ENCODE measurements around the gene ELP2.
"Not testable (repeated sequence)": the region's sequence is repeated elsewhere in the genome, so short reads cannot be mapped to it uniquely, and the experiment has no call there.

Gene ELP2

GRCh38 chr18:36129300-36130038, at the start of gene ELP2, which contains the start of gene SLC39A6:
Gene ELP2, plus strand, starts transcription at chr18:36129899. Its CDS starts 35 bp downstream, at chr18:36129934.
Gene SLC39A6, minus strand, starts transcription at chr18:36129340. Its CDS starts 2,333 bp downstream, at chr18:36127007.
- Histone ChIP-seq H3K27ac (peak within 1 kb of the TSS; percentile 96 to 99), H3K27me3 (no peaks in the 10 kb centered on the region), H3K36me3 (peaks cover 0 to 13% (median 3%) of the 10 kb centered on the region in 3 donors), H3K9me3 (no peaks in the 10 kb centered on the region), H3K4me1 (peaks cover 0 to 34% (median 28%) of the 10 kb centered on the region in 4 donors), H3K4me3 (peak within 1 kb of the TSS; percentile 73 to 81)
- DNase-seq = peak; percentile 98
- intact Hi-C loops (cut with DNase I; ENCODE audit: low total_unique reads) = loop anchor here (10.0 kb wide), 1 partner anchor 65 kb away; the partner anchor contains the start of gene RPRD1A
- TF ChIP-seq CTCF (IDR thresholded peaks at IDR 0.05) = no peak

GRCh38 chr18:36081118-36081517, 48.6 kb upstream of the ELP2 start:
- intact Hi-C loops (cut with DNase I; ENCODE audit: low total_unique reads); H3K4me3 ChIP-seq; H3K27ac ChIP-seq; DNase-seq; H3K4me1 ChIP-seq; H3K9me3 ChIP-seq; H3K36me3 ChIP-seq; H3K27me3 ChIP-seq: not testable (repeated sequence)

GRCh38 chr18:36083729-36084128, 46.0 kb upstream of the ELP2 start:
- Histone ChIP-seq H3K9me3 (no peaks in the 10 kb centered on the region), H3K27me3 (peaks cover 0 to 5% of the 10 kb centered on the region in 2 donors), H3K4me3 (no peak overlapping the region), H3K27ac (no peak overlapping the region), H3K4me1 (no peaks in the 10 kb centered on the region), H3K36me3 (no peaks in the 10 kb centered on the region)
- DNase-seq = no peak
- no peak for TF ChIP-seq CTCF (IDR thresholded peaks at IDR 0.05)
- intact Hi-C loops (cut with DNase I; ENCODE audit: low total_unique reads) = no loop called here

GRCh38 chr18:36085195-36085594, 44.5 kb upstream of the ELP2 start:
- Histone ChIP-seq H3K27me3 (peaks cover 0 to 5% of the 10 kb centered on the region in 2 donors), H3K4me1 (no peaks in the 10 kb centered on the region), H3K36me3 (no peaks in the 10 kb centered on the region), H3K27ac (no peak overlapping the region), H3K4me3 (no peak overlapping the region), H3K9me3 (no peaks in the 10 kb centered on the region)
- no peak for TF ChIP-seq CTCF (IDR thresholded peaks at IDR 0.05)
- DNase-seq = no peak
- intact Hi-C loops (cut with DNase I; ENCODE audit: low total_unique reads) = no loop called here

GRCh38 chr18:36086186-36086585, 43.5 kb upstream of the ELP2 start:
- Histone ChIP-seq H3K4me1 (no peaks in the 10 kb centered on the region), H3K9me3 (no peaks in the 10 kb centered on the region), H3K27ac (no peak overlapping the region), H3K36me3 (no peaks in the 10 kb centered on the region), H3K4me3 (no peak overlapping the region), H3K27me3 (peaks cover 0 to 5% of the 10 kb centered on the region in 2 donors)
- TF ChIP-seq CTCF (IDR thresholded peaks at IDR 0.05) = no peak
- intact Hi-C loops (cut with DNase I; ENCODE audit: low total_unique reads) = no loop called here
- no peak for DNase-seq

GRCh38 chr18:36088256-36088655, 41.4 kb upstream of the ELP2 start:
- DNase-seq = no peak
- Histone ChIP-seq H3K4me1 (no peaks in the 10 kb centered on the region), H3K36me3 (no peaks in the 10 kb centered on the region), H3K27me3 (peaks cover 0 to 5% of the 10 kb centered on the region in 2 donors), H3K4me3 (no peak overlapping the region), H3K27ac (no peak overlapping the region), H3K9me3 (no peaks in the 10 kb centered on the region)
- TF ChIP-seq CTCF (IDR thresholded peaks at IDR 0.05) = no peak
- intact Hi-C loops (cut with DNase I; ENCODE audit: low total_unique reads) = no loop called here
